Measurements from ENCODE around the gene S1PR3.

DNA sequence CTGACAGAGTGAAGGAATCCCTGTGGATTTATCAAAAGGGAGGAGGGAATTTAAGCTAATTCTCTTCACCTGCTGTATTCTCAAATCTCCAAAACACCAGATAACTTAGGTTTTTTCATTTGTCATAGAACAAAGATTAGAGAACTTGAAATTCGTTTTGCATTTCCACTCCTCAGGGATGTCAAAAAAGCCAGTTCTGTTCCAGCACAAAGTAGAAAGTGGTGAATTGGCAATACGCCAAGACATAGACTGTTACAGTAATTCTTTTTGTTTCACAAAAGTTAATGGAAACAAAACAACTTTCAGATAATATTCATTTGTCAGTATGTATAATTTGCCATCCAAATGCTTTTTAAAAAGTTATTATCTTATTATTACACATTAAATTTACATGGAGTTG lies 15.0 kb downstream of the S1PR3 start:
- TF ChIP-seq, protein P1, sequence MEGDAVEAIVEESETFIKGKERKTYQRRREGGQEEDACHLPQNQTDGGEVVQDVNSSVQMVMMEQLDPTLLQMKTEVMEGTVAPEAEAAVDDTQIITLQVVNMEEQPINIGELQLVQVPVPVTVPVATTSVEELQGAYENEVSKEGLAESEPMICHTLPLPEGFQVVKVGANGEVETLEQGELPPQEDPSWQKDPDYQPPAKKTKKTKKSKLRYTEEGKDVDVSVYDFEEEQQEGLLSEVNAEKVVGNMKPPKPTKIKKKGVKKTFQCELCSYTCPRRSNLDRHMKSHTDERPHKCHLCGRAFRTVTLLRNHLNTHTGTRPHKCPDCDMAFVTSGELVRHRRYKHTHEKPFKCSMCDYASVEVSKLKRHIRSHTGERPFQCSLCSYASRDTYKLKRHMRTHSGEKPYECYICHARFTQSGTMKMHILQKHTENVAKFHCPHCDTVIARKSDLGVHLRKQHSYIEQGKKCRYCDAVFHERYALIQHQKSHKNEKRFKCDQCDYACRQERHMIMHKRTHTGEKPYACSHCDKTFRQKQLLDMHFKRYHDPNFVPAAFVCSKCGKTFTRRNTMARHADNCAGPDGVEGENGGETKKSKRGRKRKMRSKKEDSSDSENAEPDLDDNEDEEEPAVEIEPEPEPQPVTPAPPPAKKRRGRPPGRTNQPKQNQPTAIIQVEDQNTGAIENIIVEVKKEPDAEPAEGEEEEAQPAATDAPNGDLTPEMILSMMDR (IDR thresholded peaks at IDR 0.05): no peak
- no peak for TF ChIP-seq EP300 (IDR thresholded peaks at IDR 0.05)
- TF ChIP-seq POLR2A (IDR thresholded peaks at IDR 0.05): no peak

All from ovary (tissue), 3 donors.